ENCODE data around the gene CNOT4. TPM values are rescaled to one million over a fixed set of nuclear protein-coding genes. Genes with fewer than 3 reads are reported as not detected.

Gene CNOT4
- total RNA-seq, 1 donor from 2014 or later: 19.3 TPM

- H3K4me3 Mint-ChIP-seq (ENCODE audit: low read depth): no peak overlapping the region
- intact Hi-C loops (cut with micrococcal nuclease): no loop called here
- DNase-seq (ENCODE audit: low spot score): no peak
- peaks cover 42% of the 10 kb centered on the region for H3K36me3 Mint-ChIP-seq (ENCODE audit: low read depth)
- H3K27ac Mint-ChIP-seq: no peak overlapping the region
- peaks cover 10% of the 10 kb centered on the region for H3K4me1 Mint-ChIP-seq (ENCODE audit: low read depth)
- no peaks in the 10 kb centered on the region for H3K27me3 Mint-ChIP-seq (ENCODE audit: low read depth)
- H3K9me3 Mint-ChIP-seq: peaks cover 6% of the 10 kb centered on the region
Observed at GRCh38 chr7:135434047-135434446, 75.9 kb downstream of the CNOT4 start.

- peaks cover 25% of the 10 kb centered on the region for H3K36me3 Mint-ChIP-seq (ENCODE audit: low read depth)
- no peak overlapping the region for H3K27ac Mint-ChIP-seq
- intact Hi-C loops (cut with micrococcal nuclease): no loop called here
- H3K4me1 Mint-ChIP-seq (ENCODE audit: low read depth): peaks cover 15% of the 10 kb centered on the region
- no peak for DNase-seq (ENCODE audit: low spot score)
- H3K27me3 Mint-ChIP-seq (ENCODE audit: low read depth): no peaks in the 10 kb centered on the region
- peaks cover 6% of the 10 kb centered on the region for H3K9me3 Mint-ChIP-seq
- no peak overlapping the region for H3K4me3 Mint-ChIP-seq (ENCODE audit: low read depth)
Observed at GRCh38 chr7:135430626-135431025, 79.3 kb downstream of the CNOT4 start.

- Mint-ChIP-seq H3K4me1 (ENCODE audit: low read depth) (peaks cover 15% of the 10 kb centered on the region), H3K36me3 (ENCODE audit: low read depth) (peaks cover 11% of the 10 kb centered on the region), H3K4me3 (ENCODE audit: low read depth) (no peak overlapping the region), H3K27me3 (ENCODE audit: low read depth) (no peaks in the 10 kb centered on the region), H3K9me3 (no peaks in the 10 kb centered on the region), H3K27ac (no peak overlapping the region)
- no peak for DNase-seq (ENCODE audit: low spot score)
- intact Hi-C loops (cut with micrococcal nuclease): no loop called here
Observed at GRCh38 chr7:135428879-135429278, 81.0 kb downstream of the CNOT4 start.

- Mint-ChIP-seq H3K4me3 (ENCODE audit: low read depth) (no peak overlapping the region), H3K9me3 (no peaks in the 10 kb centered on the region), H3K27ac (no peak overlapping the region), H3K27me3 (ENCODE audit: low read depth) (no peaks in the 10 kb centered on the region), H3K36me3 (ENCODE audit: low read depth) (peaks cover 9% of the 10 kb centered on the region), H3K4me1 (ENCODE audit: low read depth) (peaks cover 15% of the 10 kb centered on the region)
- no peak for DNase-seq (ENCODE audit: low spot score)
- intact Hi-C loops (cut with micrococcal nuclease): no loop called here
Observed at GRCh38 chr7:135428011-135428410, 81.9 kb downstream of the CNOT4 start.

GRCh38 chr7:135427166-135427565 lies 82.7 kb downstream of the CNOT4 start:
- DNase-seq (ENCODE audit: low spot score): no peak
- H3K4me1 Mint-ChIP-seq (ENCODE audit: low read depth): peaks cover 14% of the 10 kb centered on the region
- H3K9me3 Mint-ChIP-seq: no peaks in the 10 kb centered on the region
- no peak overlapping the region for H3K4me3 Mint-ChIP-seq (ENCODE audit: low read depth)
- intact Hi-C loops (cut with micrococcal nuclease): no loop called here
- H3K36me3 Mint-ChIP-seq (ENCODE audit: low read depth): peaks cover 7% of the 10 kb centered on the region
- H3K27me3 Mint-ChIP-seq (ENCODE audit: low read depth): no peaks in the 10 kb centered on the region
- H3K27ac Mint-ChIP-seq: no peak overlapping the region

GRCh38 chr7:135425036-135425435 lies 84.9 kb downstream of the CNOT4 start:
- Mint-ChIP-seq H3K27ac (no peak overlapping the region), H3K4me1 (ENCODE audit: low read depth) (peaks cover 16% of the 10 kb centered on the region), H3K27me3 (ENCODE audit: low read depth) (no peaks in the 10 kb centered on the region)

GRCh38 chr7:135420786-135421185 lies 89.1 kb downstream of the CNOT4 start:
- Mint-ChIP-seq H3K27me3 (ENCODE audit: low read depth) (no peaks in the 10 kb centered on the region), H3K36me3 (ENCODE audit: low read depth) (peaks cover 10% of the 10 kb centered on the region), H3K9me3 (no peaks in the 10 kb centered on the region), H3K4me3 (ENCODE audit: low read depth) (no peak overlapping the region), H3K4me1 (ENCODE audit: low read depth) (peaks cover 2% of the 10 kb centered on the region), H3K27ac (no peak overlapping the region)
- DNase-seq (ENCODE audit: low spot score): no peak
- intact Hi-C loops (cut with micrococcal nuclease): no loop called here

More at GRCh38 chr7:135425036-135425435, 84.9 kb downstream of the CNOT4 start:
- DNase-seq (ENCODE audit: low spot score): no peak
- H3K4me3 Mint-ChIP-seq (ENCODE audit: low read depth): no peak overlapping the region
- H3K36me3 Mint-ChIP-seq (ENCODE audit: low read depth): peaks cover 11% of the 10 kb centered on the region
- no peaks in the 10 kb centered on the region for H3K9me3 Mint-ChIP-seq
- intact Hi-C loops (cut with micrococcal nuclease): no loop called here

- Mint-ChIP-seq H3K36me3 (ENCODE audit: low read depth) (peaks cover 26% of the 10 kb centered on the region), H3K27ac (no peak overlapping the region), H3K4me1 (ENCODE audit: low read depth) (peaks cover under 1% of the 10 kb centered on the region), H3K4me3 (ENCODE audit: low read depth) (no peak overlapping the region), H3K9me3 (no peaks in the 10 kb centered on the region), H3K27me3 (ENCODE audit: low read depth) (no peaks in the 10 kb centered on the region)
- no peak for DNase-seq (ENCODE audit: low spot score)
- intact Hi-C loops (cut with micrococcal nuclease): loop anchor here (5.0 kb wide), 2 partner anchors 91 to 141 kb away; partner anchors contain the start of gene NUP205
Observed at GRCh38 chr7:135416431-135416830, 93.5 kb downstream of the CNOT4 start.

GRCh38 chr7:135414850-135415439 lies 95.0 kb downstream of the CNOT4 start:
- Mint-ChIP-seq H3K36me3 (ENCODE audit: low read depth) (peaks cover 27% of the 10 kb centered on the region), H3K4me3 (ENCODE audit: low read depth) (no peak overlapping the region)

GRCh38 chr7:135414208-135414607 lies 95.7 kb downstream of the CNOT4 start:
- Mint-ChIP-seq H3K27me3 (ENCODE audit: low read depth) (no peaks in the 10 kb centered on the region), H3K27ac (no peak overlapping the region), H3K36me3 (ENCODE audit: low read depth) (peaks cover 27% of the 10 kb centered on the region), H3K9me3 (no peaks in the 10 kb centered on the region), H3K4me1 (ENCODE audit: low read depth) (peaks cover 2% of the 10 kb centered on the region), H3K4me3 (ENCODE audit: low read depth) (no peak overlapping the region)
- no peak for DNase-seq (ENCODE audit: low spot score)
- intact Hi-C loops (cut with micrococcal nuclease): no loop called here

More at GRCh38 chr7:135414850-135415439, 95.0 kb downstream of the CNOT4 start:
- peaks cover 2% of the 10 kb centered on the region for H3K4me1 Mint-ChIP-seq (ENCODE audit: low read depth)
- H3K9me3 Mint-ChIP-seq: no peaks in the 10 kb centered on the region
- intact Hi-C loops (cut with micrococcal nuclease): loop anchor here (5.0 kb wide), 2 partner anchors 92 to 142 kb away; partner anchors contain the start of gene NUP205
- H3K27me3 Mint-ChIP-seq (ENCODE audit: low read depth): no peaks in the 10 kb centered on the region
- no peak overlapping the region for H3K27ac Mint-ChIP-seq
- DNase-seq (ENCODE audit: low spot score): no peak

- DNase-seq (ENCODE audit: low spot score): no peak
- peaks cover 43% of the 10 kb centered on the region for H3K36me3 Mint-ChIP-seq (ENCODE audit: low read depth)
- no peak overlapping the region for H3K4me3 Mint-ChIP-seq (ENCODE audit: low read depth)
- no peaks in the 10 kb centered on the region for H3K9me3 Mint-ChIP-seq
- H3K27ac Mint-ChIP-seq: no peak overlapping the region
- H3K27me3 Mint-ChIP-seq (ENCODE audit: low read depth): no peaks in the 10 kb centered on the region
- intact Hi-C loops (cut with micrococcal nuclease): no loop called here
- peaks cover 8% of the 10 kb centered on the region for H3K4me1 Mint-ChIP-seq (ENCODE audit: low read depth)
Observed at GRCh38 chr7:135411098-135411497, 98.8 kb downstream of the CNOT4 start.

GRCh38 chr7:135410543-135410942 lies 99.4 kb downstream of the CNOT4 start:
- H3K9me3 Mint-ChIP-seq: no peaks in the 10 kb centered on the region
- H3K4me1 Mint-ChIP-seq (ENCODE audit: low read depth): peaks cover 8% of the 10 kb centered on the region
- no peak for DNase-seq (ENCODE audit: low spot score)
- H3K27ac Mint-ChIP-seq: no peak overlapping the region
- H3K4me3 Mint-ChIP-seq (ENCODE audit: low read depth): no peak overlapping the region
- H3K36me3 Mint-ChIP-seq (ENCODE audit: low read depth): peaks cover 43% of the 10 kb centered on the region
- intact Hi-C loops (cut with micrococcal nuclease): no loop called here
- no peaks in the 10 kb centered on the region for H3K27me3 Mint-ChIP-seq (ENCODE audit: low read depth)

- Mint-ChIP-seq H3K27me3 (ENCODE audit: low read depth) (no peaks in the 10 kb centered on the region), H3K4me1 (ENCODE audit: low read depth) (peaks cover 8% of the 10 kb centered on the region), H3K27ac (no peak overlapping the region), H3K9me3 (no peaks in the 10 kb centered on the region), H3K36me3 (ENCODE audit: low read depth) (peaks cover 43% of the 10 kb centered on the region), H3K4me3 (ENCODE audit: low read depth) (no peak overlapping the region)
- DNase-seq (ENCODE audit: low spot score): no peak
- intact Hi-C loops (cut with micrococcal nuclease): no loop called here
Observed at GRCh38 chr7:135409845-135410542, 99.9 kb downstream of the CNOT4 start.
